ENCODE data around the gene PLSCR5.

PLSCR5 gene

GRCh38 chr3:146605106-146605505 is at the start of gene PLSCR5:
PLSCR5 (minus strand) TSS chr3:146605346; CDS start chr3:146605212, 134 bp downstream.
- Histone ChIP-seq H3K27ac (ENCODE audit: low read depth, low read length) (no peak within 1 kb of the TSS), H3K4me3 (ENCODE audit: low read depth, low read length) (no peak within 1 kb of the TSS), H3K4me1 (ENCODE audit: control insufficient read depth, insufficient read depth, low read length, unreplicated experiment) (no peaks in the 10 kb centered on the region), H3K79me2 (ENCODE audit: control insufficient read depth, insufficient read depth, low read length, unreplicated experiment) (no peaks in the 10 kb centered on the region), H2AFZ (ENCODE audit: low read length, unreplicated experiment) (no peak within 1 kb of the TSS), H3K36me3 (ENCODE audit: insufficient read depth, low read length) (no peaks in the 10 kb centered on the region), H3K27me3 (ENCODE audit: insufficient read depth, low read length) (no peaks in the 10 kb centered on the region)

GRCh38 chr3:146653978-146654377 is 48.8 kb upstream of the PLSCR5 start:
- Histone ChIP-seq H3K79me2 (ENCODE audit: control insufficient read depth, insufficient read depth, low read length, unreplicated experiment) (no peaks in the 10 kb centered on the region), H2AFZ (ENCODE audit: low read length, unreplicated experiment) (no peak overlapping the region), H3K27ac (ENCODE audit: low read depth, low read length) (no peak overlapping the region), H3K27me3 (ENCODE audit: insufficient read depth, low read length) (no peaks in the 10 kb centered on the region), H3K36me3 (ENCODE audit: insufficient read depth, low read length) (no peaks in the 10 kb centered on the region), H3K4me3 (ENCODE audit: low read depth, low read length) (no peak overlapping the region), H3K4me1 (ENCODE audit: control insufficient read depth, insufficient read depth, low read length, unreplicated experiment) (no peaks in the 10 kb centered on the region)

GRCh38 chr3:146650691-146651442 is 45.7 kb upstream of the PLSCR5 start:
- Histone ChIP-seq H3K36me3 (ENCODE audit: insufficient read depth, low read length) (no peaks in the 10 kb centered on the region), H2AFZ (ENCODE audit: low read length, unreplicated experiment) (no peak overlapping the region), H3K4me3 (ENCODE audit: low read depth, low read length) (no peak overlapping the region), H3K4me1 (ENCODE audit: control insufficient read depth, insufficient read depth, low read length, unreplicated experiment) (no peaks in the 10 kb centered on the region), H3K27ac (ENCODE audit: low read depth, low read length) (no peak overlapping the region), H3K27me3 (ENCODE audit: insufficient read depth, low read length) (no peaks in the 10 kb centered on the region), H3K79me2 (ENCODE audit: control insufficient read depth, insufficient read depth, low read length, unreplicated experiment) (no peaks in the 10 kb centered on the region)

GRCh38 chr3:146646261-146646660 is 41.1 kb upstream of the PLSCR5 start:
- Histone ChIP-seq H3K4me3 (ENCODE audit: low read depth, low read length) (no peak overlapping the region), H2AFZ (ENCODE audit: low read length, unreplicated experiment) (no peak overlapping the region), H3K27ac (ENCODE audit: low read depth, low read length) (no peak overlapping the region), H3K79me2 (ENCODE audit: control insufficient read depth, insufficient read depth, low read length, unreplicated experiment) (no peaks in the 10 kb centered on the region), H3K36me3 (ENCODE audit: insufficient read depth, low read length) (no peaks in the 10 kb centered on the region), H3K27me3 (ENCODE audit: insufficient read depth, low read length) (no peaks in the 10 kb centered on the region), H3K4me1 (ENCODE audit: control insufficient read depth, insufficient read depth, low read length, unreplicated experiment) (no peaks in the 10 kb centered on the region)

- Histone ChIP-seq H3K27me3 (ENCODE audit: insufficient read depth, low read length) (no peaks in the 10 kb centered on the region), H3K4me1 (ENCODE audit: control insufficient read depth, insufficient read depth, low read length, unreplicated experiment) (no peaks in the 10 kb centered on the region), H3K4me3 (ENCODE audit: low read depth, low read length) (no peak overlapping the region), H3K79me2 (ENCODE audit: control insufficient read depth, insufficient read depth, low read length, unreplicated experiment) (no peaks in the 10 kb centered on the region), H3K36me3 (ENCODE audit: insufficient read depth, low read length) (no peaks in the 10 kb centered on the region), H3K27ac (ENCODE audit: low read depth, low read length) (no peak overlapping the region), H2AFZ (ENCODE audit: low read length, unreplicated experiment) (no peak overlapping the region)
Observed at GRCh38 chr3:146640955-146641867, 36.1 kb upstream of the PLSCR5 start.

- Histone ChIP-seq H3K27me3 (ENCODE audit: insufficient read depth, low read length) (no peaks in the 10 kb centered on the region), H3K4me1 (ENCODE audit: control insufficient read depth, insufficient read depth, low read length, unreplicated experiment) (no peaks in the 10 kb centered on the region), H3K79me2 (ENCODE audit: control insufficient read depth, insufficient read depth, low read length, unreplicated experiment) (no peaks in the 10 kb centered on the region), H3K36me3 (ENCODE audit: insufficient read depth, low read length) (no peaks in the 10 kb centered on the region), H3K4me3 (ENCODE audit: low read depth, low read length) (no peak overlapping the region), H2AFZ (ENCODE audit: low read length, unreplicated experiment) (no peak overlapping the region), H3K27ac (ENCODE audit: low read depth, low read length) (no peak overlapping the region)
Observed at GRCh38 chr3:146640361-146640760, 35.2 kb upstream of the PLSCR5 start.

GRCh38 chr3:146638718-146639117 is 33.6 kb upstream of the PLSCR5 start:
- Histone ChIP-seq H3K36me3 (ENCODE audit: insufficient read depth, low read length) (no peaks in the 10 kb centered on the region), H3K27me3 (ENCODE audit: insufficient read depth, low read length) (no peaks in the 10 kb centered on the region), H2AFZ (ENCODE audit: low read length, unreplicated experiment) (peak overlapping the region; percentile 33), H3K4me3 (ENCODE audit: low read depth, low read length) (no peak overlapping the region), H3K27ac (ENCODE audit: low read depth, low read length) (no peak overlapping the region), H3K79me2 (ENCODE audit: control insufficient read depth, insufficient read depth, low read length, unreplicated experiment) (no peaks in the 10 kb centered on the region), H3K4me1 (ENCODE audit: control insufficient read depth, insufficient read depth, low read length, unreplicated experiment) (no peaks in the 10 kb centered on the region)

GRCh38 chr3:146637871-146638270 is 32.7 kb upstream of the PLSCR5 start:
- no peak overlapping the region for H3K27ac ChIP-seq (ENCODE audit: low read depth, low read length)
- H3K27me3 ChIP-seq (ENCODE audit: insufficient read depth, low read length) = no peaks in the 10 kb centered on the region
- H3K79me2 ChIP-seq (ENCODE audit: control insufficient read depth, insufficient read depth, low read length, unreplicated experiment) = no peaks in the 10 kb centered on the region
- no peaks in the 10 kb centered on the region for H3K4me1 ChIP-seq (ENCODE audit: control insufficient read depth, insufficient read depth, low read length, unreplicated experiment)
- H3K4me3 ChIP-seq (ENCODE audit: low read depth, low read length) = no peak overlapping the region
- H2AFZ ChIP-seq (ENCODE audit: low read length, unreplicated experiment) = no peak overlapping the region
- no peaks in the 10 kb centered on the region for H3K36me3 ChIP-seq (ENCODE audit: insufficient read depth, low read length)

GRCh38 chr3:146636881-146637280 is 31.7 kb upstream of the PLSCR5 start:
- no peak overlapping the region for H2AFZ ChIP-seq (ENCODE audit: low read length, unreplicated experiment)
- no peaks in the 10 kb centered on the region for H3K27me3 ChIP-seq (ENCODE audit: insufficient read depth, low read length)
- H3K27ac ChIP-seq (ENCODE audit: low read depth, low read length) = no peak overlapping the region
- no peak overlapping the region for H3K4me3 ChIP-seq (ENCODE audit: low read depth, low read length)
- H3K79me2 ChIP-seq (ENCODE audit: control insufficient read depth, insufficient read depth, low read length, unreplicated experiment) = no peaks in the 10 kb centered on the region
- no peaks in the 10 kb centered on the region for H3K36me3 ChIP-seq (ENCODE audit: insufficient read depth, low read length)
- H3K4me1 ChIP-seq (ENCODE audit: control insufficient read depth, insufficient read depth, low read length, unreplicated experiment) = no peaks in the 10 kb centered on the region

GRCh38 chr3:146634346-146634745 is 29.2 kb upstream of the PLSCR5 start:
- Histone ChIP-seq H3K27ac (ENCODE audit: low read depth, low read length) (no peak overlapping the region), H3K4me3 (ENCODE audit: low read depth, low read length) (no peak overlapping the region), H3K27me3 (ENCODE audit: insufficient read depth, low read length) (no peaks in the 10 kb centered on the region), H3K36me3 (ENCODE audit: insufficient read depth, low read length) (no peaks in the 10 kb centered on the region), H3K4me1 (ENCODE audit: control insufficient read depth, insufficient read depth, low read length, unreplicated experiment) (no peaks in the 10 kb centered on the region), H3K79me2 (ENCODE audit: control insufficient read depth, insufficient read depth, low read length, unreplicated experiment) (no peaks in the 10 kb centered on the region), H2AFZ (ENCODE audit: low read length, unreplicated experiment) (no peak overlapping the region)
